Measurements from ENCODE around the gene FMNL2. TPM values are rescaled to one million over a fixed set of nuclear protein-coding genes. Genes with fewer than 3 reads are reported as not detected.

The FMNL2 gene
- total and polyA plus RNA-seq, 10 donors = 8.8 to 59.3 (median 33.5) TPM

DNA sequence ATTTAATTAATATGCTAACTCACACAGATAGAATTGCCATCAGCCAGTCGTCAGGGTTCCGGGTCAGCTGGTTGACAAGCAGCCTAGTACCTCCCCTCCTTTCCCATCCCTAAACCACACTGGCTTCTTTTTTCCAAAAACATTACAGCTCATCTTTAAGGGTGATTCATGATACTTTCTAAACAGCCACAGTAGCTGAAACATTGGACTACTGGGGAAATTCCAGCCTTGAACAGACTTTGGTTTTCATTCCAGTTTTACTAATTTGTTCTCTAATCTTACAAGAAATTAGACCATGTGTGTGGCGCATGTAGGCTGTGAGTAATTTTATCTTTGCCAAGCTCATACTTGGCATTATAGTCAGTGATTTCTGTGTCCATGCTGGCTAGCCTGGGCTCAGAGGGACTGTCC is 110.8 kb downstream of the FMNL2 start:
- H3K4me1 ChIP-seq = peaks cover 0 to 33% (median 1%) of the 10 kb centered on the region in 6 donors
- intact Hi-C loops (cut with DNase I; ENCODE audit: low total_unique reads) = no loop called here
- H3K9me3 ChIP-seq = no peaks in the 10 kb centered on the region
- WGBS, 5 donors = 45 to 77% (median 64%) methylated on average over 3 of the region's 3 CpGs
- H3K27ac ChIP-seq = peak overlapping the region in 6 of 8 donors; percentile 3 to 60 (median 25)
- H3K36me3 ChIP-seq = no peaks in the 10 kb centered on the region
- H3K4me3 ChIP-seq = no peak overlapping the region
- DNase-seq = no peak
- TF ChIP-seq POLR2AphosphoS5 (IDR thresholded peaks at IDR 0.05) = no peak
- TF ChIP-seq, protein P1, sequence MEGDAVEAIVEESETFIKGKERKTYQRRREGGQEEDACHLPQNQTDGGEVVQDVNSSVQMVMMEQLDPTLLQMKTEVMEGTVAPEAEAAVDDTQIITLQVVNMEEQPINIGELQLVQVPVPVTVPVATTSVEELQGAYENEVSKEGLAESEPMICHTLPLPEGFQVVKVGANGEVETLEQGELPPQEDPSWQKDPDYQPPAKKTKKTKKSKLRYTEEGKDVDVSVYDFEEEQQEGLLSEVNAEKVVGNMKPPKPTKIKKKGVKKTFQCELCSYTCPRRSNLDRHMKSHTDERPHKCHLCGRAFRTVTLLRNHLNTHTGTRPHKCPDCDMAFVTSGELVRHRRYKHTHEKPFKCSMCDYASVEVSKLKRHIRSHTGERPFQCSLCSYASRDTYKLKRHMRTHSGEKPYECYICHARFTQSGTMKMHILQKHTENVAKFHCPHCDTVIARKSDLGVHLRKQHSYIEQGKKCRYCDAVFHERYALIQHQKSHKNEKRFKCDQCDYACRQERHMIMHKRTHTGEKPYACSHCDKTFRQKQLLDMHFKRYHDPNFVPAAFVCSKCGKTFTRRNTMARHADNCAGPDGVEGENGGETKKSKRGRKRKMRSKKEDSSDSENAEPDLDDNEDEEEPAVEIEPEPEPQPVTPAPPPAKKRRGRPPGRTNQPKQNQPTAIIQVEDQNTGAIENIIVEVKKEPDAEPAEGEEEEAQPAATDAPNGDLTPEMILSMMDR (IDR thresholded peaks at IDR 0.05 in 8 of 11, conservative IDR thresholded peaks at IDR 0.05 in 3 of 11) = no peak
- no peak for TF ChIP-seq POLR2A (IDR thresholded peaks at IDR 0.05)
- H3K27me3 ChIP-seq (replicated peaks in 1 of 7) = no peaks in the 10 kb centered on the region

DNA sequence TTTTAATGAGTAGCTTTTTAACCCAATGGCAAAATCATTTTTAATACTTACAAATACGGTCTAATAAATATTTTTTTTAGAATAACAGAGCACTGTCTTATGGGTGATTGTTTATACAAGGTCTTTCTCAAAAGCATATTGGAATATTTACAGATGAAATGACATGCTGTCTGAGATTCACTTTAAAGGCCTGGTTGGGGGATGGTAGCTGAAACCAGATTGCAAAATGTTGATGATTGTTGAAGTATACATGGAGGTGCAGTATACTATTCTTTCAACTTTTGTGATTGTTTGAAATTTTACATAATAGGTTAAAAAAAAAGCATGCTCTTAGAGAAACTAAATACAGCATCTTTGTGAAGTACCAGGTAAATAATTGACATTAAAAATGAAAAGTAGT is 111.2 kb downstream of the FMNL2 start:
- no peak for DNase-seq
- TF ChIP-seq POLR2AphosphoS5 (IDR thresholded peaks at IDR 0.05) = no peak
- TF ChIP-seq, protein P1 (IDR thresholded peaks at IDR 0.05 in 8 of 11, conservative IDR thresholded peaks at IDR 0.05 in 3 of 11) = no peak
- TF ChIP-seq POLR2A (IDR thresholded peaks at IDR 0.05) = no peak
- no peaks in the 10 kb centered on the region for H3K36me3 ChIP-seq
- H3K4me1 ChIP-seq = peaks cover 0 to 33% (median 1%) of the 10 kb centered on the region in 6 donors
- no peaks in the 10 kb centered on the region for H3K27me3 ChIP-seq (replicated peaks in 1 of 7)
- 59 to 81% (median 69%) methylated on average over 1 of the region's 1 CpG for WGBS, 5 donors
- intact Hi-C loops (cut with DNase I; ENCODE audit: low total_unique reads) = no loop called here
- H3K9me3 ChIP-seq = no peaks in the 10 kb centered on the region
- peak overlapping the region in 5 of 8 donors; percentile 19 to 60 (median 30) for H3K27ac ChIP-seq
- no peak overlapping the region for H3K4me3 ChIP-seq

DNA sequence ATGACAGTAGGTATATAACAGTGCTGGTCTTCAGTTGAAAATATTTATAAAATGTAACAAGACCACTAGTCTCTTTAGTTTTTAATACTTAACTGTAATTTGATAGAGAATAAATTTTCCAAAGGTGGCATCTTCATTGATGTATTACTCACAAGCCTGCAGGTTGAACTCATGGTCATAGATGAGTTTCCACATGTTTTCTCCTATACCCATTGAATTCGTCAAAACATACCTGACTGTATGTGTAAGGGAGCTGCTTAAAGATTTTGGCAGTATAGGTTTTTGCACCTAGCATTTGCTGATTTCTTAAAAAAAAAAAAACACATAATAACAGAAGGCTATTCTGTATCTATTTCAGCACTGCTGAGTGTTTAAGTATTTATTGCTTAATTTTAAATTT is 112.9 kb downstream of the FMNL2 start:
- H3K9me3 ChIP-seq = no peaks in the 10 kb centered on the region
- intact Hi-C loops (cut with DNase I; ENCODE audit: low total_unique reads) = no loop called here
- H3K27me3 ChIP-seq (replicated peaks in 1 of 7) = no peaks in the 10 kb centered on the region

DNA sequence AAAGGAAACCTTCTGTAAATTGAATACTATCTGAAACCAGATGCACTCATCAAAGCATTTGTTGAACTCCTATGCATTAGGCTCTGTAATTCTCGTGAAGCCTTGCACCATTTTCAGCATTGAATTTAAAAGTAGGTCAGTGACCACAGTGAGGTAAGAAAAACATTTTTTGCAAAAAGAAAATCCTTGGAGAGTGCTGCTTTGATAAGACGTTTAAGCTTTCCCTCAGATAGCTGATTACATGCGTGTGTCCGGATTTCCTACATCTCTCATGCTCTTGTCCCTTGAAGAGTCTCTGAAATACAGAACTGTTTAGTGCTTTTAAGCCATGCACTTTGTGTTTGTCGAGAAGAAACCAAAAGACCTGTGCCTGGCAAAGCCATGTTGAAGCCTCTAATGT is 113.6 kb downstream of the FMNL2 start:
- TF ChIP-seq, protein P1 (IDR thresholded peaks at IDR 0.05 in 8 of 11, conservative IDR thresholded peaks at IDR 0.05 in 3 of 11) = no peak
- TF ChIP-seq POLR2A (IDR thresholded peaks at IDR 0.05) = no peak
- TF ChIP-seq POLR2AphosphoS5 (IDR thresholded peaks at IDR 0.05) = no peak
- Histone ChIP-seq H3K27ac (no peak overlapping the region), H3K9me3 (no peaks in the 10 kb centered on the region), H3K36me3 (no peaks in the 10 kb centered on the region), H3K4me3 (no peak overlapping the region), H3K27me3 (replicated peaks in 1 of 7) (no peaks in the 10 kb centered on the region), H3K4me1 (peaks cover 0 to 33% (median 1%) of the 10 kb centered on the region in 6 donors)
- no peak for DNase-seq
- 86 to 95% (median 89%) methylated on average over 5 of the region's 5 CpGs for WGBS, 5 donors
- intact Hi-C loops (cut with DNase I; ENCODE audit: low total_unique reads) = no loop called here

More for the DNA sequence above, 112.9 kb downstream of the FMNL2 start:
- no peak for DNase-seq
- H3K4me3 ChIP-seq = no peak overlapping the region
- peaks cover 0 to 33% (median 1%) of the 10 kb centered on the region in 6 donors for H3K4me1 ChIP-seq
- WGBS, 5 donors = 88 to 96% (median 94%) methylated on average over 1 of the region's 1 CpG
- H3K27ac ChIP-seq = no peak overlapping the region
- no peaks in the 10 kb centered on the region for H3K36me3 ChIP-seq
- TF ChIP-seq, protein P1 (IDR thresholded peaks at IDR 0.05 in 8 of 11, conservative IDR thresholded peaks at IDR 0.05 in 3 of 11) = no peak
- TF ChIP-seq POLR2A (IDR thresholded peaks at IDR 0.05) (no peak), POLR2AphosphoS5 (IDR thresholded peaks at IDR 0.05) (no peak)

All from spleen (tissue), 11 donors.